ENCODE measurements around the gene HSF2. TPM values are rescaled to one million over a fixed set of nuclear protein-coding genes. Genes with fewer than 3 reads are reported as not detected.

Gene HSF2
- total and polyA plus RNA-seq, 10 of the 15 experiments (the other 5 are each of a cell fraction or from before 2014, with no cell fraction given) = 9.5 to 38.3 (median 16.8) TPM

- peak; percentile 72 for TF ChIP-seq BCL3 (IDR thresholded peaks at IDR 0.05; ENCODE audit: borderline replicate concordance, insufficient read depth, low read depth, low read length, poor library complexity, severe bottlenecking)
- peak; percentile 90; the same call in 1 of the 2 replicates for TF ChIP-seq BCL11A (IDR thresholded peaks at IDR 0.05; ENCODE audit: low read depth, low read length)
- no peak for TF ChIP-seq STAT1 (conservative IDR thresholded peaks at IDR 0.05)
These were observed 23.3 kb downstream of the HSF2 start (continued) for GRCh38 chr6:122422614-122423267.

- Histone ChIP-seq H3K4me3 (no peak overlapping the region), H3K36me3 (ENCODE audit: control insufficient read depth in 2 of 2, insufficient read depth in 2 of 2, low read length in 1 of 2) (peaks cover 0 to 7% of the 10 kb centered on the region in 2 experiments; a peak in 1 of 4 replicates), H4K20me1 (ENCODE audit: control insufficient read depth, insufficient read depth) (no peaks in the 10 kb centered on the region), H3K4me1 (ENCODE audit: control insufficient read depth, insufficient read depth, low read length) (0 out of 2 replicates have a peak, but pooled peaks cover 3% of the 10 kb centered on the region), H3K27me3 (replicated peaks in 1 of 2; ENCODE audit: control insufficient read depth in 2 of 2, insufficient read depth in 2 of 2, low read length in 1 of 2) (no peaks in the 10 kb centered on the region), H2AFZ (ENCODE audit: control insufficient read depth, low read depth, low read length) (no peak overlapping the region), H3K27ac (ENCODE audit: control insufficient read depth, insufficient read depth) (no peak overlapping the region), H3K9me3 (replicated peaks; ENCODE audit: control insufficient read depth, insufficient read depth, low read length) (no peaks in the 10 kb centered on the region), H3K9ac (ENCODE audit: control insufficient read depth, insufficient read depth, low read length) (no peak overlapping the region), H3K4me2 (ENCODE audit: control insufficient read depth, insufficient read depth) (no peak overlapping the region), H3K79me2 (ENCODE audit: control insufficient read depth, insufficient read depth, low read length) (no peaks in the 10 kb centered on the region)
- 96% methylated on average over 1 of the region's 1 CpG for WGBS (ENCODE audit: insufficient coverage, insufficient replicate concordance, low lambda C conversion rate, missing lambda C conversion rate)
- no peak for FAIRE-seq
- intact Hi-C loops (cut with micrococcal nuclease; ENCODE audit: unreplicated experiment) = loop anchor here (5.0 kb wide), 1 partner anchor 34 kb away; no protein-coding TSS in a partner anchor
- ChIA-PET CTCF (no interaction called here), POLR2A (no interaction called here), RAD21 (ENCODE audit: unreplicated experiment) (no interaction called here), SMC1A (ENCODE audit: uncharacterized antibody, unreplicated experiment) (interaction anchor here (1.0 to 2.0 kb wide), 2 partner anchors 8 to 20 kb away, joined by 4 read pairs; no protein-coding TSS in a partner anchor)
- BruUV-seq (replicated peaks) = no TSS peak
- TF ChIP-seq ATF3 (IDR thresholded peaks at IDR 0.05; ENCODE audit: borderline replicate concordance, extremely low read depth, low read depth, low read length) = no peak
- no peak for TF ChIP-seq SIN3A (IDR thresholded peaks at IDR 0.05; ENCODE audit: low read depth, low read length)
- TF ChIP-seq CHD1 (IDR thresholded peaks at IDR 0.05; ENCODE audit: low read depth, low read length) = no peak
- TF ChIP-seq TCF3 (IDR thresholded peaks at IDR 0.05; ENCODE audit: borderline replicate concordance, insufficient read depth, low read depth, low read length) = no peak
- no peak for DNase-seq (ENCODE audit: low read depth, low spot score)
- in situ Hi-C loops (cut with MboI) = no loop called here
- ATAC-seq = no peak
These were observed 24.3 kb downstream of the HSF2 start for GRCh38 chr6:122423734-122424133.
